GM12892 (cell line): ENCODE measurements around the gene ZNF146.

Experiments
- POLR2A ChIP-seq: IDR thresholded peaks from 2 replicates; pipeline ENCODE4 v1.6.1; 2011; ENCODE audit warnings: low read depth, low read length, control low read depth
- TAF1 ChIP-seq: IDR thresholded peaks from 2 replicates; pipeline ENCODE4 v1.6.1; 2011; ENCODE audit warnings: low read depth, mild to moderate bottlenecking, control low read depth, low read length, borderline replicate concordance

DNA sequence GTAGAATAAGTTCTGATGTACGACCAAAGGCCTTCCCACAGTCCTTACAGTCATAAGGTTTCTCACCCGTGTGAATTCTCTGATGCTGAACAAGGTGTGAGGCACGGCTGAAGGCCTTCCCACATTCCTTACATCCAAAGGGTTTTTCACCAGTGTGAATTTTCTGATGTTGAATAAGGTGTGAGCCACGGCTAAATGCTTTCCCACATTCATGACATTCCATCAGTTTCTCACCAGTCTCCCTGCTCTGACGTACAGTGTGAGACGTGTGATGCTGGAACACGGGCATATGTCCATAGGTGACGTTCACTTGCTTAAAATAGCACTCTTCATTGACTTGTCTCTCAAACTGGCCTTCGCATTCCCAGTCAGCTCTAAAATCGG is 31.7 kb upstream of the ZNF146 start:
- no peak for TF ChIP-seq TAF1
- TF ChIP-seq POLR2A, result no peak
